Stimulated activated naive CD4-positive, alpha-beta T cell (primary cell): Measurements from ENCODE around the gene BHLHE41.

ENCODE experiments used
- DNase-seq, 6 experiments: peaks; one replicate each; lab custom pipeline; 2025; lab: John Stamatoyannopoulos, UW

The BHLHE41 gene

GRCh38 chr12:26134540-26134939, 9.7 kb upstream of the BHLHE41 start:
- no peak for DNase-seq

- DNase-seq: no peak
Measured at GRCh38 chr12:26133521-26133920, 8.7 kb upstream of the BHLHE41 start.

- DNase-seq: no peak
Measured at GRCh38 chr12:26132866-26133265, 8.0 kb upstream of the BHLHE41 start.

- DNase-seq: no peak
Measured at GRCh38 chr12:26131936-26132335, 7.1 kb upstream of the BHLHE41 start.

- DNase-seq: no peak
Measured at GRCh38 chr12:26130728-26131127, 5.9 kb upstream of the BHLHE41 start.

- no peak for DNase-seq
Measured at GRCh38 chr12:26128168-26128567, 3.3 kb upstream of the BHLHE41 start.

- no peak for DNase-seq
Measured at GRCh38 chr12:26127404-26127803, 2.6 kb upstream of the BHLHE41 start.

- peak in 2 of 6 experiments; percentile 4 to 37 for DNase-seq
Measured at GRCh38 chr12:26126340-26127284, 1.8 kb upstream of the BHLHE41 start.

GRCh38 chr12:26125400-26126339, 833 bp upstream of the BHLHE41 start:
- peak in 3 of 6 experiments; percentile 5 to 27 (median 16) for DNase-seq

GRCh38 chr12:26123482-26123980, 1.3 kb downstream of the BHLHE41 start:
- DNase-seq: peak in 1 of 6 experiments; percentile 14

- DNase-seq: peak in 3 of 6 experiments; percentile 26 to 37 (median 32)
Measured at GRCh38 chr12:26122681-26123481, 2.0 kb downstream of the BHLHE41 start.

GRCh38 chr12:26122061-26122680, 2.7 kb downstream of the BHLHE41 start:
- DNase-seq: peak in 3 of 6 experiments; percentile 7 to 38 (median 31)

- DNase-seq: peak in 1 of 6 experiments; percentile 32
Measured at GRCh38 chr12:26121323-26122060, 3.3 kb downstream of the BHLHE41 start.

GRCh38 chr12:26120561-26121274, 4.1 kb downstream of the BHLHE41 start:
- no peak for DNase-seq

- DNase-seq: peak in 2 of 6 experiments; percentile 24 to 31
Measured at GRCh38 chr12:26119391-26119989, 5.3 kb downstream of the BHLHE41 start.

- no peak for DNase-seq
Measured at GRCh38 chr12:26118308-26118707, 6.5 kb downstream of the BHLHE41 start.

- no peak for DNase-seq
Measured at GRCh38 chr12:26116829-26117715, 7.8 kb downstream of the BHLHE41 start.
